Measurements from ENCODE around the gene OXLD1. TPM values are rescaled to one million over a fixed set of nuclear protein-coding genes. Genes with fewer than 3 reads are reported as not detected.

The OXLD1 gene
- total RNA-seq, 1 experiment from 2014 or later = 37.0 TPM

- intact Hi-C loops (cut with micrococcal nuclease; ENCODE audit: unreplicated experiment) = no loop called here
- peak overlapping the region; percentile 97 for H3K4me3 Mint-ChIP-seq (ENCODE audit: unreplicated experiment)
- H3K27me3 Mint-ChIP-seq (ENCODE audit: insufficient read depth, unreplicated experiment) = no peaks in the 10 kb centered on the region
Observed at GRCh38 chr17:81684442-81684911, 18.1 kb upstream of the OXLD1 start.

GRCh38 chr17:81683584-81684441 is 17.4 kb upstream of the OXLD1 start, which contains the start of the genes ARL16 and HGS:
ARL16 (minus strand) TSS chr17:81683797; CDS start chr17:81683753, 44 bp downstream.
HGS (plus strand) TSS chr17:81684011; CDS start chr17:81684067, 56 bp downstream.
- Histone ChIP-seq H3K27me3 (replicated peaks; ENCODE audit: control insufficient read depth, insufficient read depth, low read length) (no peaks in the 10 kb centered on the region), H3K4me1 (0 out of 2 replicates have a peak, but pooled peaks cover 10% of the 10 kb centered on the region), H3K36me3 (ENCODE audit: control insufficient read depth, insufficient read depth, low read length) (peaks cover 3% of the 10 kb centered on the region), H3K9me3 (no peaks in the 10 kb centered on the region), H3K4me3 (ENCODE audit: low read depth, low read length) (peak within 1 kb of the TSS; percentile 89)
- intact Hi-C loops (cut with micrococcal nuclease; ENCODE audit: unreplicated experiment) = loop anchor here (1.0 kb wide), 1 partner anchor 19 kb away; the partner anchor contains the start of gene MRPL12
- Mint-ChIP-seq H3K27ac (ENCODE audit: unreplicated experiment) (peak within 1 kb of the TSS; percentile 95), H3K9me3 (ENCODE audit: unreplicated experiment) (no peaks in the 10 kb centered on the region), H3K4me1 (ENCODE audit: low read depth, unreplicated experiment) (no peaks in the 10 kb centered on the region), H3K27me3 (ENCODE audit: insufficient read depth, unreplicated experiment) (no peaks in the 10 kb centered on the region), H3K4me3 (ENCODE audit: unreplicated experiment) (peak within 1 kb of the TSS; percentile 97), H3K36me3 (ENCODE audit: insufficient read depth, unreplicated experiment) (peaks cover 42% of the 10 kb centered on the region)
- TF ChIP-seq CTCF (IDR thresholded peaks at IDR 0.05; ENCODE audit: insufficient read depth in 1 of 2, low read depth in 1 of 2, low read length in 1 of 2, severe bottlenecking in 1 of 2, unreplicated experiment in 1 of 2) = no peak
- ChIA-PET POLR2A (interaction anchor here (0.7 to 1.6 kb wide), 8 partner anchors 17 to 347 kb away, joined by 3 to 45 read pairs (median 4); partner anchors contain the start of genes CCDC137, MCRIP1, MRPL12 and OXLD1), CTCF (interaction anchor here (1.0 kb wide), 1 partner anchor 18 kb away, joined by 4 read pairs; no protein-coding TSS in a partner anchor)
- peak; percentile 98 to 99 for DNase-seq
- no TSS peak for BruUV-seq (replicated peaks)

More at GRCh38 chr17:81684442-81684911, 18.1 kb upstream of the OXLD1 start:
- CTCF ChIA-PET = no interaction called here
- BruUV-seq (replicated peaks) = TSS peak; percentile 75
- H3K4me1 Mint-ChIP-seq (ENCODE audit: low read depth, unreplicated experiment) = no peaks in the 10 kb centered on the region
- Histone ChIP-seq H3K9me3 (no peaks in the 10 kb centered on the region), H3K36me3 (ENCODE audit: control insufficient read depth, insufficient read depth, low read length) (peaks cover 5% of the 10 kb centered on the region), H3K4me1 (0 out of 2 replicates have a peak, but pooled peaks cover 10% of the 10 kb centered on the region), H3K4me3 (ENCODE audit: low read depth, low read length) (peak overlapping the region; percentile 62), H3K27me3 (replicated peaks; ENCODE audit: control insufficient read depth, insufficient read depth, low read length) (no peaks in the 10 kb centered on the region)
- POLR2A ChIA-PET = interaction anchor here (1.2 to 1.6 kb wide), 3 partner anchors 18 to 149 kb away, joined by 3 to 45 read pairs (median 8); partner anchors contain the start of genes MCRIP1 and MRPL12
- DNase-seq = no peak
- peak overlapping the region; percentile 95 for H3K27ac Mint-ChIP-seq (ENCODE audit: unreplicated experiment)
- no peaks in the 10 kb centered on the region for H3K9me3 Mint-ChIP-seq (ENCODE audit: unreplicated experiment)
- TF ChIP-seq CTCF (IDR thresholded peaks at IDR 0.05; ENCODE audit: insufficient read depth in 1 of 2, low read depth in 1 of 2, low read length in 1 of 2, severe bottlenecking in 1 of 2, unreplicated experiment in 1 of 2) = no peak
- peaks cover 47% of the 10 kb centered on the region for H3K36me3 Mint-ChIP-seq (ENCODE audit: insufficient read depth, unreplicated experiment)

- peak overlapping the region; percentile 89 for H3K4me3 ChIP-seq (ENCODE audit: low read depth, low read length)
- no peaks in the 10 kb centered on the region for H3K27me3 Mint-ChIP-seq (ENCODE audit: insufficient read depth, unreplicated experiment)
- peak overlapping the region; percentile 95 for H3K27ac Mint-ChIP-seq (ENCODE audit: unreplicated experiment)
- no TSS peak for BruUV-seq (replicated peaks)
- H3K36me3 Mint-ChIP-seq (ENCODE audit: insufficient read depth, unreplicated experiment) = peaks cover 35% of the 10 kb centered on the region
- 0 out of 2 replicates have a peak, but pooled peaks cover 10% of the 10 kb centered on the region for H3K4me1 ChIP-seq
- H3K36me3 ChIP-seq (ENCODE audit: control insufficient read depth, insufficient read depth, low read length) = peaks cover 2% of the 10 kb centered on the region
- no peak for DNase-seq
- CTCF ChIA-PET = interaction anchor here (1.0 kb wide), 1 partner anchor 19 kb away, joined by 4 read pairs; no protein-coding TSS in a partner anchor
- H3K9me3 ChIP-seq = no peaks in the 10 kb centered on the region
- intact Hi-C loops (cut with micrococcal nuclease; ENCODE audit: unreplicated experiment) = loop anchor here (1.0 kb wide), 1 partner anchor 20 kb away; the partner anchor contains the start of gene MRPL12
- no peaks in the 10 kb centered on the region for H3K9me3 Mint-ChIP-seq (ENCODE audit: unreplicated experiment)
- H3K4me1 Mint-ChIP-seq (ENCODE audit: low read depth, unreplicated experiment) = no peaks in the 10 kb centered on the region
- POLR2A ChIA-PET = interaction anchor here (0.7 to 1.6 kb wide), 8 partner anchors 15 to 347 kb away, joined by 3 to 45 read pairs (median 5); partner anchors contain the start of genes CCDC137, MCRIP1, MRPL12 and OXLD1
- no peaks in the 10 kb centered on the region for H3K27me3 ChIP-seq (replicated peaks; ENCODE audit: control insufficient read depth, insufficient read depth, low read length)
- TF ChIP-seq CTCF (IDR thresholded peaks at IDR 0.05; ENCODE audit: insufficient read depth in 1 of 2, low read depth in 1 of 2, low read length in 1 of 2, severe bottlenecking in 1 of 2, unreplicated experiment in 1 of 2) = no peak
- H3K4me3 Mint-ChIP-seq (ENCODE audit: unreplicated experiment) = peak overlapping the region; percentile 97
Observed at GRCh38 chr17:81683208-81683583, 16.8 kb upstream of the OXLD1 start.
